ENCODE data around the gene MACROD2.

Gene MACROD2

DNA sequence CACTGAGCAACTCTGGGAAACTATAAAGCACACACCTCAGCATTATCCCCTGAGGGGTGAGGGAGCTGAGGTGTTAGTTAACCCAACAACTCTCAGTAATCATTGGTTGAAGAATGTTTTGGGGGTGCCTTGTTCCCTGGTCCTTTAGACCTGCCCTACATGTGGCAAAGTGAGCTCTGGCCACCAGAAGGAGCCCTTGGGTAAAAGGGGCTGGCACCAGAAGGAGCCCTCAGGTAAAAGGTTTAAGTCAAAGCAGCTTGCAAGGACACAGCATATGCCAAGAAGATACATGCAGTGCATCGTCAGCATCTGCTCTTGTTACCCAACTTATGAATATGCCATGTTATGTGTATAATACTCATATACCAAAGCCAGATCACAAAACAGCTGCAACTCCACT, 1496.3 kb downstream of the MACROD2 start:
- no peak for DNase-seq (ENCODE audit: low spot score)
- TF ChIP-seq, protein P1, sequence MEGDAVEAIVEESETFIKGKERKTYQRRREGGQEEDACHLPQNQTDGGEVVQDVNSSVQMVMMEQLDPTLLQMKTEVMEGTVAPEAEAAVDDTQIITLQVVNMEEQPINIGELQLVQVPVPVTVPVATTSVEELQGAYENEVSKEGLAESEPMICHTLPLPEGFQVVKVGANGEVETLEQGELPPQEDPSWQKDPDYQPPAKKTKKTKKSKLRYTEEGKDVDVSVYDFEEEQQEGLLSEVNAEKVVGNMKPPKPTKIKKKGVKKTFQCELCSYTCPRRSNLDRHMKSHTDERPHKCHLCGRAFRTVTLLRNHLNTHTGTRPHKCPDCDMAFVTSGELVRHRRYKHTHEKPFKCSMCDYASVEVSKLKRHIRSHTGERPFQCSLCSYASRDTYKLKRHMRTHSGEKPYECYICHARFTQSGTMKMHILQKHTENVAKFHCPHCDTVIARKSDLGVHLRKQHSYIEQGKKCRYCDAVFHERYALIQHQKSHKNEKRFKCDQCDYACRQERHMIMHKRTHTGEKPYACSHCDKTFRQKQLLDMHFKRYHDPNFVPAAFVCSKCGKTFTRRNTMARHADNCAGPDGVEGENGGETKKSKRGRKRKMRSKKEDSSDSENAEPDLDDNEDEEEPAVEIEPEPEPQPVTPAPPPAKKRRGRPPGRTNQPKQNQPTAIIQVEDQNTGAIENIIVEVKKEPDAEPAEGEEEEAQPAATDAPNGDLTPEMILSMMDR (IDR thresholded peaks at IDR 0.05; ENCODE audit: extremely low read depth, missing control alignments), result no peak

GRCh38 chr20:15494851-15495250, 1499.5 kb downstream of the MACROD2 start:
- TF ChIP-seq, protein P1 (IDR thresholded peaks at IDR 0.05; ENCODE audit: extremely low read depth, missing control alignments), result no peak
- no peak for DNase-seq (ENCODE audit: low spot score)

GRCh38 chr20:15496501-15497039, 1501.3 kb downstream of the MACROD2 start:
- TF ChIP-seq, protein P1 (IDR thresholded peaks at IDR 0.05; ENCODE audit: extremely low read depth, missing control alignments), result no peak
- DNase-seq (ENCODE audit: low spot score), result no peak

DNA sequence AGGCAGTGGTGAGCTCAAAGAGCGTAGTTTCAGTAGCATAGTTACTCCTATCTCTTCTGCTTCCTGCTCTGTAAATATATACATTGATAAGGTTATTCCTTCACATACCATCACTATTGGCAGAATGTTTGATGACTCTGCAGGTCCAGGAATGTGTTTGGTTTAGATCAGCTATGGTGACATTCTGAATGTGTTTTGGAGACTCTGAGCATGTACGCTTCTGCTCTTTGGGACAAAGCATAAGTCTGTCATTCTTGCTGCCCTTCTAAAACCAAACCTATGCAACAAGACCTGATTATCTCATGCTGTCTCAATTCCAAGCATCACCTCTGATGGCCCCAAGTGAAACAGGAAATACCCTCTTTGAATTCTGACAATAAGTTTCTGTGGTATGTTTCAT, 1503.6 kb downstream of the MACROD2 start:
- no peak for DNase-seq (ENCODE audit: low spot score)
- TF ChIP-seq, protein P1 (IDR thresholded peaks at IDR 0.05; ENCODE audit: extremely low read depth, missing control alignments), result no peak

DNA sequence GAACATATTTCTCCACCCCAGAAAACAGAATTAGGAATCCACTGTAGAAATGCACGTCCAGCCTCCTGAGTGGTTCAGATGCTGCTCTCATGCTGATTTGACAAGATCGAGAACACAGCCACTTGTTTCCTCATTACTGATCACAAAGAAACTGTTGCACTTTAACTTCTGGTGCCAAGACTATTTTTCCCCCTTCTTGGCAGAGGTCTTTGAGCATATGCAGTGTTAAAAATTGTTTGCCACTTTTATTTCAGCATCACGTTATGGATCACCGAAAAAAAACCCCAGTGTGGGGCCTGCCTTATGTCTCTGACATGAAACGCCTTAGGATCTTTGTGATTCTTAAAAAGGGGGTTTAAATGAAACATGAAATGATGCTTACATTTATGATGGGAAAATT, 1511.0 kb downstream of the MACROD2 start:
- TF ChIP-seq, protein P1 (IDR thresholded peaks at IDR 0.05; ENCODE audit: extremely low read depth, missing control alignments), result no peak
- DNase-seq (ENCODE audit: low spot score), result no peak

DNA sequence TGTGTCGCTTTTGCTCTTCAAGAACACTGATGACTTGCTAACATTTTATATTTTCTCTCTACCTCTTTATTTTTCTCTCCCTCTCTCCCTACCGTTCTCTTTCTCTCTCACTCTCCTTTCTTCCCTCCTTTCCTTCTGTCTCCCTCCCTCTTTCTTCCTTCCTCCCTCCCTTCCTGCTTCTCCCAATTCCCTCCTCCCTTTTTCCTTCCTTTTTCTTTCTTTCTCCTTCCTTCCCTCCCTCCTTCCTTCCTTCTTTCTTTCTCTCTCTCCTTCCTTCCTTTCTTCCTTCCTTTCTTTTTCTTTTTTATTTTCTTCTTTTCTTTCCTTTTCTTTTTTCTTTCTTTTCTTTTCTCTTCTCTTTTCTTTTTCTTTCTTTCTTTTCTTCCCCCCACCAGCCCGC, 1511.8 kb downstream of the MACROD2 start:
- no peak for DNase-seq (ENCODE audit: low spot score)
- TF ChIP-seq, protein P1 (IDR thresholded peaks at IDR 0.05; ENCODE audit: extremely low read depth, missing control alignments), result no peak

- no peak for DNase-seq (ENCODE audit: low spot score)
- TF ChIP-seq, protein P1 (IDR thresholded peaks at IDR 0.05; ENCODE audit: extremely low read depth, missing control alignments), result no peak
Measured at GRCh38 chr20:15511551-15511950, 1516.2 kb downstream of the MACROD2 start.
